K562 (cell line): ENCODE data around the gene KRT34. TPM values are rescaled to one million over a fixed set of nuclear protein-coding genes. Genes with fewer than 3 reads are reported as not detected.

Experiments used
- ATAC-seq: fragments of 200-7000 bp; cut with Tn5 transposase; 3 replicates; pipeline ENCODE4 v1.9.1; 2020; ENCODE audit warnings: moderate library complexity
- BruUV-seq: library from RNA; stranded (reverse); fragments of 400-500 nt; replicated peaks from 2 replicates; lab custom pipeline; 2021; lab: Mats Ljungman, UMichigan
- CTCF ChIA-PET: fragments of 300-600 bp; formaldehyde crosslinking; extraction: SDS; loops from one replicate; lab custom pipeline; 2021; ENCODE audit warnings: low intra/inter-chr PET ratio; lab: Yijun Ruan, JAX
- POLR2A ChIA-PET: fragments of 300-600, 350-650 bp; sonication (Branson Sonifier 250); formaldehyde crosslinking; extraction: SDS; loops from one replicate; lab custom pipeline; 2021; ENCODE audit warnings: antibody characterized with exemption, inconsistent platforms; lab: Yijun Ruan, JAX
- DNase-seq, 4 experiments: peaks; one replicate each; pipeline versions ENCODE4 v3.0.0 to v3.0.0-alpha.2; 2011 to 2018; ENCODE audit warnings: low spot score in 3 of 4, mixed read lengths in 3 of 4; ENCODE audit errors: extremely low read depth in 1 of 4
- FAIRE-seq: peaks from 2 replicates; lab custom pipeline; 2011; peaks lifted over from hg19 to GRCh38; lab: Jason Lieb, UNC
- H2AFZ ChIP-seq: 2 replicates; pipeline ENCODE4 v1.6.0; 2011; ENCODE audit warnings: low read depth, low read length, control low read depth, inconsistent platforms
- H3K27ac ChIP-seq: fragments of 200-600 bp; 3 replicates; pipeline ENCODE4 v1.8.0; 2011; ENCODE audit warnings: low read depth, mild to moderate bottlenecking, control low read depth, inconsistent platforms, low read length, moderate library complexity, mixed read lengths; ENCODE audit errors: extremely low read depth
- H3K27me3 ChIP-seq, 2 experiments: fragments of 300-600 bp in 1 of 2; 2 replicates in 1 of 2; 3 replicates in 1 of 2; pipeline versions ENCODE4 v1.6.0 to v1.8.0; 2011; ENCODE audit warnings: inconsistent platforms in 2 of 2, low read length in 2 of 2, mild to moderate bottlenecking in 1 of 2, mixed read lengths in 1 of 2, moderate library complexity in 1 of 2; ENCODE audit not compliant: control insufficient read depth in 2 of 2, insufficient read depth in 2 of 2
- H3K36me3 ChIP-seq: fragments of 300-600 bp; 3 replicates; pipeline ENCODE4 v1.8.0; 2011; ENCODE audit warnings: mild to moderate bottlenecking, low read length, inconsistent platforms; ENCODE audit not compliant: control insufficient read depth, insufficient read depth
- H3K4me1 ChIP-seq, 2 experiments: fragments of 200-600 bp in 1 of 2; replicated peaks in 1 of 2; 2 replicates in 1 of 2; 3 replicates in 1 of 2; pipeline versions ENCODE4 v1.5.1 to v1.8.0; 2011; ENCODE audit warnings: inconsistent platforms in 2 of 2, low read length in 2 of 2, mild to moderate bottlenecking in 1 of 2, mixed read lengths in 1 of 2, moderate library complexity in 1 of 2; ENCODE audit not compliant: control insufficient read depth in 2 of 2, insufficient read depth in 2 of 2
- H3K4me2 ChIP-seq: 2 replicates; pipeline ENCODE4 v1.6.1; 2011; ENCODE audit warnings: low read length, control low read depth, inconsistent platforms, mixed read lengths; ENCODE audit not compliant: insufficient read depth
- H3K4me3 ChIP-seq: fragments of 200-600 bp; sonication (generic), shearing (Covaris generic); 2 replicates; pipeline ENCODE4 v1.5.1; 2016; ENCODE audit warnings: control low read depth, inconsistent platforms
- H3K79me2 ChIP-seq: fragments of 200-600 bp; 3 replicates; pipeline ENCODE4 v1.8.0; 2011; ENCODE audit warnings: low read length, inconsistent platforms; ENCODE audit not compliant: control insufficient read depth, insufficient read depth
- H3K9ac ChIP-seq, 2 experiments: 2 replicates each; pipeline versions ENCODE4 v1.6.0 to v1.6.1; 2011; ENCODE audit warnings: low read depth in 2 of 2, low read length in 2 of 2, control low read depth in 1 of 2, inconsistent platforms in 1 of 2, mild to moderate bottlenecking in 1 of 2, mixed read lengths in 1 of 2; ENCODE audit not compliant: insufficient read depth in 1 of 2
- H3K9me1 ChIP-seq: one replicate; pipeline ENCODE4 v1.6.0; 2011; ENCODE audit warnings: inconsistent platforms, mild to moderate bottlenecking, low read length, moderate library complexity; ENCODE audit not compliant: control insufficient read depth, insufficient read depth
- H3K9me3 ChIP-seq: replicated peaks from 2 replicates; pipeline ENCODE4 v1.5.1; 2011; ENCODE audit warnings: low read depth, low read length, inconsistent platforms; ENCODE audit not compliant: control insufficient read depth, insufficient read depth
- H4K20me1 ChIP-seq: replicated peaks from 2 replicates; pipeline ENCODE4 v1.6.1; 2011; ENCODE audit warnings: low read length, inconsistent platforms, mixed read lengths; ENCODE audit not compliant: control insufficient read depth, insufficient read depth
- GTF2E2 ChIP-seq: fragments of 200-800 bp; sonication (Bioruptor generic); IDR thresholded peaks from 2 replicates; pipeline ENCODE4 v1.6.1; 2016; ENCODE audit warnings: missing genetic modification characterization, missing compliant biosample characterization
- MYNN ChIP-seq, 2 experiments: sonication (generic); formaldehyde crosslinking in 1 of 2; IDR thresholded peaks; 2 replicates each; pipeline versions ENCODE4 v1.5.0 to v1.6.1; 2016 to 2020; ENCODE audit warnings: antibody characterized with exemption in 1 of 2, missing genetic modification reagents in 1 of 2
- PHF8 ChIP-seq: fragments of 200-600 bp; sonication (generic); IDR thresholded peaks from 2 replicates; pipeline ENCODE4 v1.6.1; 2012; ENCODE audit warnings: mixed run types, mild to moderate bottlenecking, inconsistent platforms, low read length, moderate library complexity, borderline replicate concordance
- SPI1 ChIP-seq: IDR thresholded peaks from 2 replicates; pipeline ENCODE4 v1.6.1; 2011; ENCODE audit warnings: low read depth, low read length, control low read depth, borderline replicate concordance
- VEZF1 ChIP-seq: fragments of 200-800 bp; sonication (Bioruptor generic); IDR thresholded peaks from 2 replicates; pipeline ENCODE4 v1.6.1; 2017; ENCODE audit warnings: missing genetic modification characterization, missing compliant biosample characterization
- ZNF133 ChIP-seq: fragments of 250-450 bp; sonication (Bioruptor Pico); IDR thresholded peaks from 2 replicates; pipeline ENCODE4 v1.4.0; 2020; ENCODE audit warnings: mild to moderate bottlenecking
- WGBS: fragments of 100-300 bp; shearing (Covaris generic); methylation state at CpG from one replicate; pipeline ENCODE4 v1.1.6; 2016; ENCODE audit warnings: low coverage, mixed read lengths; ENCODE audit not compliant: insufficient coverage; ENCODE audit errors: missing lambda C conversion rate; 5-methylcytosine and 5-hydroxymethylcytosine counted together
- in situ Hi-C: fragments of 300-500 bp; cut with MboI; formaldehyde crosslinking; loops from 4 replicates; pipeline ENCODE4 v1.15.0; 2018; ENCODE audit warnings: inconsistent platforms, mixed read lengths
- intact Hi-C: fragments of 100-400 bp; cut with micrococcal nuclease; formaldehyde crosslinking; loops from 2 replicates; pipeline ENCODE4 v1.14.2; 2022
- polyA plus RNA-seq, 8 experiments: library from polyadenylated mRNA; depleted of rRNA in 4 of 8; stranded (reverse) in 5 of 8; unstranded in 3 of 8; fragments of >200 nt; fragmentation: Nextera tagmentation in 2 of 8; fragmentation: Illumina TruSeq in 1 of 8; extraction: Ambion mirVana in 2 of 8; extraction: Trizol in 1 of 8; gene quantifications; 2 replicates each; pipeline versions ENCODE4 v1.2.1 to v1.2.3, GENCODE V29; 2011 to 2014; ENCODE audit warnings: inconsistent platforms in 1 of 8, missing spikeins in 1 of 8
- total RNA-seq, 7 experiments: library from RNA; depleted of rRNA in 6 of 7; stranded (reverse); fragments of >200 nt in 6 of 7; fragmentation: Illumina TruSeq in 2 of 7; extraction: Trizol in 2 of 7; gene quantifications; 2 replicates each; pipeline versions ENCODE4 v1.2.1 to v1.2.3, GENCODE V29; 2011 to 2021; ENCODE audit warnings: low replicate concordance in 1 of 7

The KRT34 gene
- total and polyA plus RNA-seq, 9 of the 15 experiments (the other 6 are each of a cell fraction or from before 2014, with no cell fraction given): not detected

GRCh38 chr17:41360296-41360995, 21.7 kb downstream of the KRT34 start:
- Histone ChIP-seq H3K36me3 (no peaks in the 10 kb centered on the region), H3K79me2 (no peaks in the 10 kb centered on the region), H4K20me1 (no peaks in the 10 kb centered on the region), H3K4me2 (no peak overlapping the region), H3K9me1 (no peaks in the 10 kb centered on the region), H3K9ac (no peak overlapping the region), H3K27me3 (peaks cover 3 to 5% of the 10 kb centered on the region in 2 experiments; a peak in 2 of 5 replicates), H3K9me3 (no peaks in the 10 kb centered on the region), H3K27ac (no peak overlapping the region), H3K4me3 (no peak overlapping the region), H2AFZ (no peak overlapping the region), H3K4me1 (no peaks in the 10 kb centered on the region)
- 1% methylated on average over 5 of the region's 5 CpGs for WGBS
- no TSS peak for BruUV-seq
- no peak for ATAC-seq
- TF ChIP-seq GTF2E2 (tag) (no peak), VEZF1 (CRISPR knock-in tag) (no peak)
- intact Hi-C loops: no loop called here
- CTCF ChIA-PET: no interaction called here
- in situ Hi-C loops: no loop called here
- no peak for DNase-seq
- no peak for FAIRE-seq
- POLR2A ChIA-PET: interaction anchor here (0.8 kb wide), 1 partner anchor 10 kb away, joined by 3 read pairs; no protein-coding TSS in a partner anchor

GRCh38 chr17:41354536-41354935, 27.6 kb downstream of the KRT34 start:
- Histone ChIP-seq H4K20me1 (no peaks in the 10 kb centered on the region), H3K9me3 (no peaks in the 10 kb centered on the region), H3K9me1 (no peaks in the 10 kb centered on the region), H3K4me1 (no peaks in the 10 kb centered on the region), H3K36me3 (no peaks in the 10 kb centered on the region), H3K9ac (no peak overlapping the region), H3K79me2 (no peaks in the 10 kb centered on the region), H3K27me3 (no peaks in the 10 kb centered on the region), H3K4me2 (no peak overlapping the region), H3K4me3 (no peak overlapping the region), H2AFZ (no peak overlapping the region), H3K27ac (no peak overlapping the region)
- ATAC-seq (no peak), DNase-seq (no peak), FAIRE-seq (no peak)
- BruUV-seq: no TSS peak
- ChIA-PET CTCF (no interaction called here), POLR2A (interaction anchor here (0.8 kb wide), 1 partner anchor 258 kb away, joined by 3 read pairs; no protein-coding TSS in a partner anchor)
- in situ Hi-C loops: no loop called here
- 0% methylated on average over 4 of the region's 4 CpGs for WGBS
- no peak for TF ChIP-seq ZNF133
- TF ChIP-seq SPI1: peak; percentile 55; the same call in 1 of the 2 replicates
- no peak for TF ChIP-seq MYNN (IDR thresholded peaks at IDR 0.05)
- no peak for TF ChIP-seq MYNN (CRISPR knock-in tag; IDR thresholded peaks at IDR 0.05)
- TF ChIP-seq PHF8: no peak
- intact Hi-C loops: no loop called here
